Activated B cell treated with CpG ODN at 0.5 μM for 24 hours (primary cell): Measurements from ENCODE around the gene PCBP2. TPM values are rescaled to one million over a fixed set of nuclear protein-coding genes. Genes with fewer than 3 reads are reported as not detected.

Experiments
- ATAC-seq: fragments of 200-7000 bp; cut with Tn5 transposase; one replicate; pipeline ENCODE4 v1.10.0; 2021; ENCODE audit warnings: low read depth, mild to moderate bottlenecking, moderate library complexity
- CTCF ChIA-PET: fragments of 350-600 bp; sonication (Branson Sonifier 250); formaldehyde crosslinking; loops from one replicate; lab custom pipeline; 2021; ENCODE audit warnings: antibody characterized with exemption; lab: Charles Lee
- POLR2A ChIA-PET: fragments of 350-600 bp; sonication (Branson Sonifier 250); formaldehyde crosslinking; loops from one replicate; lab custom pipeline; 2021; ENCODE audit warnings: antibody characterized with exemption; lab: Charles Lee
- DNase-seq: peaks from one replicate; pipeline ENCODE4 v3.0.0; 2022
- H3K27ac Mint-ChIP-seq: one replicate; pipeline ENCODE4 v1.8.0; 2020; ENCODE audit warnings: mixed read lengths
- H3K27me3 Mint-ChIP-seq: one replicate; pipeline ENCODE4 v1.8.0; 2021; ENCODE audit warnings: mixed read lengths
- H3K36me3 Mint-ChIP-seq: one replicate; pipeline ENCODE4 v1.8.0; 2021; ENCODE audit warnings: low read depth, mixed read lengths
- H3K4me1 Mint-ChIP-seq: one replicate; pipeline ENCODE4 v1.8.0; 2021; ENCODE audit warnings: mixed read lengths
- H3K4me3 Mint-ChIP-seq: one replicate; pipeline ENCODE4 v1.8.0; 2020; ENCODE audit warnings: mild to moderate bottlenecking, mixed read lengths
- H3K9me3 Mint-ChIP-seq: one replicate; pipeline ENCODE4 v1.8.0; 2020; ENCODE audit warnings: mixed read lengths
- intact Hi-C: fragments of 100-400 bp; cut with micrococcal nuclease; formaldehyde crosslinking; loops from one replicate; pipeline ENCODE4 v1.15.1; 2024
- total RNA-seq: library from RNA; stranded (reverse); gene quantifications from 2 replicates; pipeline ENCODE4 v1.2.3, GENCODE V29; 2022
- TF ChIP-seq, protein P1 (sequence below): fragments of 200-600 bp; IDR thresholded peaks from one replicate; pipeline ENCODE4 v1.8.0; 2022; ENCODE audit warnings: antibody characterized with exemption, mild to moderate bottlenecking

The PCBP2 gene
- total RNA-seq, 1 donor from 2014 or later, result 853 TPM

DNA sequence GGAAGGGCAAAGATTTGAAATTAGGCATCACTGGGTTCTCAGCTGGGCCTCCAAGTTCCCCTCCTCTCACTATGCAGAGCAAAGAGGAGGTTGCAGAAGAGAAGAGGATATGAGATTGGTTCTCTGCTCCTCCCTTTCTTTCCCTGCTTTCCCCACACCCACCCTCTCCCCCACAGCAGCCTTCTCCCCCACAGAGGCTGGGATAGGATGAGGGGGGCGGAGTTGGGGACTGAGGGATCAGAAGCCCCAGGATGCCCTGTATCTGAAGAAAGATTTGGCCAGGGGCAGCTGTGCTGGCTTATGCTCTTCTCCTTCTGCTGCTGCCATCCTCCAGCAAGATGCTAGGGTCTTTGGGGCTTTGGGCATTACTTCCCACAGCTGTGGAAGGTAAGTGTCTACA, 28.3 kb upstream of the PCBP2 start, which contains the start of gene AMHR2:
Gene AMHR2, plus strand, starts transcription at position 259 of the 400 bp plus-strand sequence. Its CDS starts 80 bp downstream, at position 339.
- POLR2A ChIA-PET, result interaction anchor here (1.8 kb wide), 1 partner anchor 72 kb away, joined by 8 read pairs; no protein-coding TSS in a partner anchor
- Mint-ChIP-seq H3K27me3 (no peaks in the 10 kb centered on the region), H3K27ac (no peak within 1 kb of the TSS), H3K4me1 (peaks cover 21% of the 10 kb centered on the region), H3K9me3 (no peaks in the 10 kb centered on the region), H3K36me3 (no peaks in the 10 kb centered on the region), H3K4me3 (no peak within 1 kb of the TSS)
- DNase-seq, result no peak
- CTCF ChIA-PET, result interaction anchor here (0.9 to 5.6 kb wide), 5 partner anchors 54 to 102 kb away, joined by 3 to 118 read pairs (median 6); partner anchors contain the start of gene AAAS
- ATAC-seq, result no peak
- TF ChIP-seq, protein P1, sequence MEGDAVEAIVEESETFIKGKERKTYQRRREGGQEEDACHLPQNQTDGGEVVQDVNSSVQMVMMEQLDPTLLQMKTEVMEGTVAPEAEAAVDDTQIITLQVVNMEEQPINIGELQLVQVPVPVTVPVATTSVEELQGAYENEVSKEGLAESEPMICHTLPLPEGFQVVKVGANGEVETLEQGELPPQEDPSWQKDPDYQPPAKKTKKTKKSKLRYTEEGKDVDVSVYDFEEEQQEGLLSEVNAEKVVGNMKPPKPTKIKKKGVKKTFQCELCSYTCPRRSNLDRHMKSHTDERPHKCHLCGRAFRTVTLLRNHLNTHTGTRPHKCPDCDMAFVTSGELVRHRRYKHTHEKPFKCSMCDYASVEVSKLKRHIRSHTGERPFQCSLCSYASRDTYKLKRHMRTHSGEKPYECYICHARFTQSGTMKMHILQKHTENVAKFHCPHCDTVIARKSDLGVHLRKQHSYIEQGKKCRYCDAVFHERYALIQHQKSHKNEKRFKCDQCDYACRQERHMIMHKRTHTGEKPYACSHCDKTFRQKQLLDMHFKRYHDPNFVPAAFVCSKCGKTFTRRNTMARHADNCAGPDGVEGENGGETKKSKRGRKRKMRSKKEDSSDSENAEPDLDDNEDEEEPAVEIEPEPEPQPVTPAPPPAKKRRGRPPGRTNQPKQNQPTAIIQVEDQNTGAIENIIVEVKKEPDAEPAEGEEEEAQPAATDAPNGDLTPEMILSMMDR, result no peak
- intact Hi-C loops, result no loop called here

DNA sequence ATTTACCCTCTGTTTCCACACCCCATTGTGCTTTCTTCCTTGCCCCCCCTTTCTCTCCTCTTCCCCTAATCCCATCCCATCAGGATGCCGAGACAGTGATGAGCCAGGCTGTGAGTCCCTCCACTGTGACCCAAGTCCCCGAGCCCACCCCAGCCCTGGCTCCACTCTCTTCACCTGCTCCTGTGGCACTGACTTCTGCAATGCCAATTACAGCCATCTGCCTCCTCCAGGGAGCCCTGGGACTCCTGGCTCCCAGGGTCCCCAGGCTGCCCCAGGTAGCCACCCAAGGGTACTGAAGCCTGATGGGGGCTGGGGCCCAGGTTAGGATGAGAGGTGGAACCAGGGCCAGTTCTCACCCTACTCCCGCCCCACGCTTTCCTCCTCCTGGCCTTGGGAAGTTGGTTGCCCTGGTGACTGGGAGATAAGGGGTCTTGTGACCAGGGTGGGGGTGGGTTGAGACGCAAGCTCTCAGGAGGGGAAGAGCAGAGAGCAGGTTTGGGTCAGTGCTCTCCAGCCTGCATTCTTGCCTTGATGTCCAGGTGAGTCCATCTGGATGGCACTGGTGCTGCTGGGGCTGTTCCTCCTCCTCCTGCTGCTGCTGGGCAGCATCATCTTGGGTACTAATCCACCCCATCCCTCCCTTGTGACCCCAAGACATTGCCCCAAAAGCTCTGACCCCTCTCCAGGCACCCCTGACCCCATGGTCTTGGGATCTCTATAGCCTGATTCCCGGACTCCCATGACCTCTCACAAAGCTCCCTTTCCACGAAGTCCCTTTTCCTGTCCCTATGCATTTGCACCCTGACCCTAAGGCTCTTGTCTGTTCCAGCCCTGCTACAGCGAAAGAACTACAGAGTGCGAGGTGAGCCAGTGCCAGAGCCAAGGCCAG, 27.0 kb upstream of the PCBP2 start:
- DNase-seq (no peak), ATAC-seq (no peak)
- H3K4me1 Mint-ChIP-seq, result peaks cover 11% of the 10 kb centered on the region
- no peak overlapping the region for H3K27ac Mint-ChIP-seq
- H3K9me3 Mint-ChIP-seq, result no peaks in the 10 kb centered on the region
- H3K36me3 Mint-ChIP-seq, result no peaks in the 10 kb centered on the region
- CTCF ChIA-PET, result interaction anchor here (0.7 to 5.6 kb wide), 3 partner anchors 72 to 196 kb away, joined by 3 to 118 read pairs (median 9); no protein-coding TSS in a partner anchor
- TF ChIP-seq, protein P1, result no peak
- no peaks in the 10 kb centered on the region for H3K27me3 Mint-ChIP-seq
- H3K4me3 Mint-ChIP-seq, result no peak overlapping the region
- intact Hi-C loops, result no loop called here
- POLR2A ChIA-PET, result interaction anchor here (0.6 to 1.1 kb wide), 2 partner anchors 10 to 44 kb away, joined by 3 to 6 read pairs; no protein-coding TSS in a partner anchor

DNA sequence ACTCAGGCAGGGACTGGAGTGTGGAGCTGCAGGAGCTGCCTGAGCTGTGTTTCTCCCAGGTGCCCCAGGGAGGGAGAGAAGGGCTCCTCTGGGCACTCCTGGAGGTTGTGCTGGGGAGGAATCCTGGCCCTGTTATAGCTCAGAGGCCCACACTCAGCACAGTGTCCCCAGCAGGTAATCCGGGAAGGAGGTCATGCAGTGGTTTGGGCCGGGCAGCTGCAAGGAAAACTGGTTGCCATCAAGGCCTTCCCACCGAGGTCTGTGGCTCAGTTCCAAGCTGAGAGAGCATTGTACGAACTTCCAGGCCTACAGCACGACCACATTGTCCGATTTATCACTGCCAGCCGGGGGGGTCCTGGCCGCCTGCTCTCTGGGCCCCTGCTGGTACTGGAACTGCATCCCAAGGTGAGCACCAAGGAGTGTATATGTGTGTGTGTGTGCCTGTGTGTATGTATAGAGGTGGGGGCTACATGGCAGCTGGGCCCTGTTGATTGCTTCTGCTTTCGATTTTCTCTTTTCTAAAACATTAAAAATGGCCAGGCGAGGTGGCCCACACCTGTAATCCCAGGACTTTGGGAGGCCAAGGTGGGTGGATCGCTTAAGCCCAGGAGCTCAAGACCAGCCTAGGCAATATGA, 26.3 kb upstream of the PCBP2 start:
- CTCF ChIA-PET, result interaction anchor here (1.8 kb wide), 1 partner anchor 73 kb away, joined by 9 read pairs; no protein-coding TSS in a partner anchor
- no peaks in the 10 kb centered on the region for H3K27me3 Mint-ChIP-seq

DNA sequence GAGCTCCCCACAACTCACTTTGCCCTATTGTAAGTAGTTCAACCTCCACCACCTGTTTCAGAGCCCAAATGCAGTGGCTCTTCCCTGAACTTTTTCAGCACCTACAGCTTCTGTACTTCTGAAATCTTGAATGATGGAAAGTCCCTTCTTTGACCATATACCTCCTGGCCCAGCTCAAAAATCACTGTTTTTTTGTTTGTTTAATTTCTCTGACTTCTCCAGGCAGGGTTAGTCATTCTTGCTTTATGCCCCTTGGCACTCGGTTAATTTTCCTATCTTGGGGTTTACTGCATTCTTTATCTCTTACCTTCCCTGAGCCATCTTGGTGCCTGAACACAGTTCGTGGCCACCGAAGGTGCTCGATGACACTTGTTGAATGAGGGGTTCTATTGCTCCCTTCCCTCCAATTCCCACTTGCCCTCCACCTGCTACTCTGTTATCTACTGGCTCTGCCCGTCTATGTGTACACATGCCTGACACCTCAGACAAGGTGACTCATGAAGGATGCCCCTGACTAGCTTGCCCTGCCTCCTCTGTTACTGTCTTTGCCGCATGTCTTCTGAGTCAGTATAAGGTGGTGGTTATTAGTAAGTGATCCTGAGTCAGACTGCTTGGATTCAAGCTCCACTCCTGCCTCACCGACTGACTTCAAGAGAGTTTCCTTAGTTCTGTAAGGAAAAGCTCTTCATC, 23.9 kb upstream of the PCBP2 start:
- H3K36me3 Mint-ChIP-seq, result no peaks in the 10 kb centered on the region
- H3K4me3 Mint-ChIP-seq, result no peak overlapping the region
- POLR2A ChIA-PET, result interaction anchor here (0.5 kb wide), 1 partner anchor 14 kb away, joined by 3 read pairs; the partner anchor contains the start of gene PRR13
- intact Hi-C loops, result no loop called here
- ATAC-seq, result peak; percentile 57
- DNase-seq, result no peak
- CTCF ChIA-PET, result interaction anchor here (1.6 kb wide), 1 partner anchor 75 kb away, joined by 14 read pairs; no protein-coding TSS in a partner anchor
- TF ChIP-seq, protein P1, result no peak
- H3K9me3 Mint-ChIP-seq, result no peaks in the 10 kb centered on the region
- H3K27ac Mint-ChIP-seq, result no peak overlapping the region
- no peaks in the 10 kb centered on the region for H3K4me1 Mint-ChIP-seq
- H3K27me3 Mint-ChIP-seq, result no peaks in the 10 kb centered on the region

More for the DNA sequence above, 26.3 kb upstream of the PCBP2 start:
- POLR2A ChIA-PET, result interaction anchor here (1.1 kb wide), 1 partner anchor 10 kb away, joined by 3 read pairs; no protein-coding TSS in a partner anchor
- intact Hi-C loops, result no loop called here
- Mint-ChIP-seq H3K4me1 (peaks cover 7% of the 10 kb centered on the region), H3K9me3 (no peaks in the 10 kb centered on the region), H3K36me3 (no peaks in the 10 kb centered on the region), H3K4me3 (no peak overlapping the region), H3K27ac (no peak overlapping the region)
- no peak for ATAC-seq
- no peak for DNase-seq
- TF ChIP-seq, protein P1, result no peak
